H1 (cell line): ENCODE measurements around the gene RFT1. TPM values are rescaled to one million over a fixed set of nuclear protein-coding genes. Genes with fewer than 3 reads are reported as not detected.

ENCODE experiments used
- CTCF ChIA-PET: fragments of 300-600 bp; sonication (Branson Sonifier 250); formaldehyde crosslinking; loops from one replicate; lab custom pipeline; 2021; ENCODE audit not compliant: partially characterized antibody; lab: Charles Lee
- POLR2A ChIA-PET: fragments of 300-600 bp; sonication (Branson Sonifier 250); formaldehyde crosslinking; loops from one replicate; lab custom pipeline; 2021; ENCODE audit warnings: inconsistent platforms; ENCODE audit not compliant: partially characterized antibody; lab: Charles Lee
- DNase-seq, 2 experiments: peaks; one replicate each; pipeline versions ENCODE4 v3.0.0 to v3.0.0-alpha.2; 2010 to 2022; ENCODE audit warnings: low spot score in 2 of 2, low read depth in 1 of 2, mixed read lengths in 1 of 2
- FAIRE-seq: peaks from 2 replicates; lab custom pipeline; 2011; peaks lifted over from hg19 to GRCh38; lab: Jason Lieb, UNC
- H2AFZ ChIP-seq: 2 replicates; pipeline ENCODE4 v1.8.1; 2012; ENCODE audit warnings: low read length, inconsistent platforms
- H2AK5ac ChIP-seq: 2 replicates; pipeline ENCODE4 v1.6.1; 2013; ENCODE audit warnings: low read depth, low read length
- H2BK120ac ChIP-seq: replicated peaks from 2 replicates; pipeline ENCODE3; 2013; ENCODE audit warnings: low read depth, low read length, inconsistent platforms
- H2BK12ac ChIP-seq: 2 replicates; pipeline ENCODE4 v1.6.1; 2013; ENCODE audit warnings: low read depth, low read length
- H2BK15ac ChIP-seq: 2 replicates; pipeline ENCODE4 v1.6.1; 2013; ENCODE audit warnings: low read length
- H2BK20ac ChIP-seq: 2 replicates; pipeline ENCODE4 v1.6.1; 2013; ENCODE audit warnings: low read length
- H2BK5ac ChIP-seq: 2 replicates; pipeline ENCODE4 v1.6.1; 2013; ENCODE audit warnings: low read depth, low read length
- H3K14ac ChIP-seq: 2 replicates; pipeline ENCODE4 v1.6.1; 2013; ENCODE audit warnings: inconsistent platforms; ENCODE audit not compliant: insufficient read length
- H3K18ac ChIP-seq: 2 replicates; pipeline ENCODE4 v1.6.1; 2013; ENCODE audit warnings: low read length; ENCODE audit errors: extremely low read depth
- H3K23ac ChIP-seq: 2 replicates; pipeline ENCODE4 v1.6.1; 2013; ENCODE audit warnings: inconsistent platforms; ENCODE audit not compliant: insufficient read length
- H3K23me2 ChIP-seq: 2 replicates; pipeline ENCODE4 v1.6.1; 2013; ENCODE audit warnings: low read depth, low read length
- H3K27ac ChIP-seq: 2 replicates; pipeline ENCODE4 v1.6.1; 2011; ENCODE audit warnings: low read depth, low read length, inconsistent platforms
- H3K27me3 ChIP-seq, 4 experiments: replicated peaks in 1 of 4; 1 replicate in 1 of 4; 2 replicates in 3 of 4; pipeline versions ENCODE4 v1.6.1 to v1.8.1; 2011 to 2013; ENCODE audit warnings: low read length in 3 of 4, mild to moderate bottlenecking in 3 of 4, inconsistent platforms in 2 of 4, mixed read lengths in 2 of 4, moderate library complexity in 1 of 4; ENCODE audit not compliant: control insufficient read depth in 3 of 4, insufficient read depth in 3 of 4; ENCODE audit errors: extremely low read depth in 1 of 4
- H3K36me3 ChIP-seq, 4 experiments: 2 replicates each; pipeline versions ENCODE4 v1.6.1 to v1.8.1; 2011 to 2013; ENCODE audit warnings: mild to moderate bottlenecking in 4 of 4, low read length in 3 of 4, moderate library complexity in 2 of 4, control low read depth in 1 of 4, inconsistent platforms in 1 of 4; ENCODE audit not compliant: insufficient read depth in 4 of 4, control insufficient read depth in 2 of 4
- H3K4ac ChIP-seq: replicated peaks from 2 replicates; pipeline ENCODE3; 2013; ENCODE audit warnings: low read length, low read depth, mixed read lengths, inconsistent platforms; ENCODE audit not compliant: insufficient read length
- H3K4me1 ChIP-seq, 4 experiments: replicated peaks in 1 of 4; 1 replicate in 1 of 4; 2 replicates in 3 of 4; pipeline versions ENCODE4 v1.6.1 to v1.8.1; 2011 to 2013; ENCODE audit warnings: low read length in 3 of 4, inconsistent platforms in 2 of 4, mixed read lengths in 1 of 4; ENCODE audit not compliant: insufficient read depth in 4 of 4, control insufficient read depth in 3 of 4
- H3K4me2 ChIP-seq, 2 experiments: 2 replicates each; pipeline versions ENCODE4 v1.6.1 to v1.8.1; 2011 to 2013; ENCODE audit warnings: low read depth in 2 of 2, low read length in 2 of 2, control low read depth in 1 of 2, inconsistent platforms in 1 of 2, mild to moderate bottlenecking in 1 of 2; ENCODE audit not compliant: insufficient read depth in 1 of 2
- H3K4me3 ChIP-seq, 4 experiments: fragments of 200-600, 300-600 bp in 1 of 4; sonication (generic), shearing (Covaris generic), sonication (Bioruptor Twin) in 1 of 4; 2 replicates each; pipeline versions ENCODE4 v1.5.1 to v1.8.1; 2011 to 2016; ENCODE audit warnings: low read length in 4 of 4, low read depth in 3 of 4, control low read depth in 2 of 4, inconsistent platforms in 2 of 4, mild to moderate bottlenecking in 2 of 4, mixed read lengths in 1 of 4, moderate library complexity in 1 of 4; ENCODE audit not compliant: insufficient read depth in 2 of 4; ENCODE audit errors: extremely low read depth in 1 of 4
- H3K56ac ChIP-seq: replicated peaks from 2 replicates; pipeline ENCODE3; 2013; ENCODE audit warnings: low read depth, mild to moderate bottlenecking, mixed read lengths, low read length, inconsistent platforms; ENCODE audit not compliant: insufficient read length
- H3K79me1 ChIP-seq: 2 replicates; pipeline ENCODE4 v1.6.1; 2013; ENCODE audit warnings: low read depth, low read length, control low read depth
- H3K79me2 ChIP-seq, 2 experiments: 2 replicates each; pipeline versions ENCODE4 v1.6.1 to v1.8.1; 2012 to 2013; ENCODE audit warnings: low read length in 2 of 2, mild to moderate bottlenecking in 2 of 2, inconsistent platforms in 1 of 2; ENCODE audit not compliant: insufficient read depth in 2 of 2, control insufficient read depth in 1 of 2
- H3K9ac ChIP-seq, 4 experiments: replicated peaks in 1 of 4; 1 replicate in 1 of 4; 2 replicates in 3 of 4; pipeline versions ENCODE4 v1.6.1 to v1.8.1; 2011 to 2013; ENCODE audit warnings: low read depth in 3 of 4, low read length in 3 of 4, control low read depth in 2 of 4, mild to moderate bottlenecking in 2 of 4, moderate library complexity in 2 of 4, inconsistent platforms in 1 of 4; ENCODE audit errors: extremely low read depth in 1 of 4
- H3K9me3 ChIP-seq, 2 experiments: 2 replicates each; pipeline versions ENCODE4 v1.6.1 to v1.8.1; 2012 to 2013; ENCODE audit warnings: mild to moderate bottlenecking in 2 of 2, moderate library complexity in 2 of 2, control low read depth in 1 of 2, inconsistent platforms in 1 of 2, low read depth in 1 of 2, low read length in 1 of 2, mixed read lengths in 1 of 2; ENCODE audit not compliant: insufficient read depth in 2 of 2
- H4K20me1 ChIP-seq, 2 experiments: replicated peaks in 1 of 2; 2 replicates each; pipeline versions ENCODE3 to v1.8.1; 2011 to 2013; ENCODE audit warnings: inconsistent platforms in 2 of 2, low read length in 2 of 2, mild to moderate bottlenecking in 1 of 2; ENCODE audit not compliant: insufficient read depth in 2 of 2, control insufficient read depth in 1 of 2
- H4K5ac ChIP-seq: 2 replicates; pipeline ENCODE4 v1.6.1; 2013; ENCODE audit warnings: low read length, low read depth, mixed read lengths, inconsistent platforms; ENCODE audit not compliant: insufficient read length
- H4K8ac ChIP-seq: 2 replicates; pipeline ENCODE4 v1.8.0; 2013; ENCODE audit warnings: mild to moderate bottlenecking, moderate library complexity, low read length, inconsistent platforms; ENCODE audit not compliant: insufficient read depth; ENCODE audit errors: extremely low read depth
- H4K91ac ChIP-seq: replicated peaks from 2 replicates; pipeline ENCODE3; 2013; ENCODE audit warnings: low read length, mixed read lengths, inconsistent platforms; ENCODE audit not compliant: insufficient read length
- KDM4A ChIP-seq: IDR thresholded peaks from one replicate; pipeline ENCODE4 v1.7.1; 2012; ENCODE audit warnings: low read depth, mild to moderate bottlenecking, moderate library complexity, low read length, inconsistent platforms; ENCODE audit not compliant: severe bottlenecking
- RAD21 ChIP-seq, 2 experiments: IDR thresholded peaks in 1 of 2; conservative IDR thresholded peaks in 1 of 2; 2 replicates each; pipeline ENCODE4 v1.6.1; 2011; ENCODE audit warnings: low read depth in 2 of 2, low read length in 2 of 2, improper control_type of control experiment in 1 of 2, inconsistent platforms in 1 of 2, mild to moderate bottlenecking in 1 of 2, moderate library complexity in 1 of 2
- SP1 ChIP-seq: IDR thresholded peaks from 2 replicates; pipeline ENCODE4 v1.6.1; 2011; ENCODE audit warnings: low read depth, low read length
- WGBS, 2 experiments: shearing (Covaris generic) in 1 of 2; methylation state at CpG; one replicate each; pipeline versions ENCODE4 v1.1.6 to v1.1.7; 2013 to 2015; ENCODE audit warnings: low lambda C conversion rate in 2 of 2, mixed read lengths in 2 of 2, inconsistent platforms in 1 of 2, low coverage in 1 of 2, missing lambda C conversion rate in 1 of 2; ENCODE audit not compliant: insufficient replicate concordance in 2 of 2, insufficient coverage in 1 of 2, insufficient read length in 1 of 2; ENCODE audit errors: extremely low coverage in 1 of 2, missing lambda C conversion rate in 1 of 2; 5-methylcytosine and 5-hydroxymethylcytosine counted together
- polyA plus RNA-seq, 7 experiments: library from polyadenylated mRNA; depleted of rRNA in 3 of 7; stranded (reverse) in 5 of 7; unstranded in 2 of 7; fragments of >200 nt in 5 of 7; fragments of 200-250 nt in 2 of 7; gene quantifications; 1 replicate in 5 of 7; 2 replicates in 1 of 7; 4 replicates in 1 of 7; pipeline versions ENCODE4 v1.2.1 to v1.2.3, GENCODE V29; 2011 to 2013; ENCODE audit warnings: missing spikeins in 2 of 7, mixed read lengths in 2 of 7
- total RNA-seq: library from RNA; stranded (reverse); fragmentation: NEBNext Ultra II Directional; extraction: Animal tissue kit (Norgen Biotek cat#: 25700); gene quantifications from 2 replicates; pipeline ENCODE4 v1.2.1, GENCODE V29; 2021
- TF ChIP-seq, protein P1 (sequence below), 3 experiments: IDR thresholded peaks; 1 replicate in 2 of 3; 2 replicates in 1 of 3; pipeline versions ENCODE4 v1.5.1 to v1.6.1; 2011; ENCODE audit warnings: low read length in 3 of 3, mild to moderate bottlenecking in 3 of 3, inconsistent platforms in 2 of 3, low read depth in 1 of 3, moderate library complexity in 1 of 3; ENCODE audit not compliant: insufficient read depth in 1 of 3; ENCODE audit errors: control extremely low read depth in 1 of 3

RFT1 gene
- total and polyA plus RNA-seq, 2 of the 8 experiments (the other 6 are each of a cell fraction or from before 2014, with no cell fraction given): 27.7 to 42.4 TPM

DNA sequence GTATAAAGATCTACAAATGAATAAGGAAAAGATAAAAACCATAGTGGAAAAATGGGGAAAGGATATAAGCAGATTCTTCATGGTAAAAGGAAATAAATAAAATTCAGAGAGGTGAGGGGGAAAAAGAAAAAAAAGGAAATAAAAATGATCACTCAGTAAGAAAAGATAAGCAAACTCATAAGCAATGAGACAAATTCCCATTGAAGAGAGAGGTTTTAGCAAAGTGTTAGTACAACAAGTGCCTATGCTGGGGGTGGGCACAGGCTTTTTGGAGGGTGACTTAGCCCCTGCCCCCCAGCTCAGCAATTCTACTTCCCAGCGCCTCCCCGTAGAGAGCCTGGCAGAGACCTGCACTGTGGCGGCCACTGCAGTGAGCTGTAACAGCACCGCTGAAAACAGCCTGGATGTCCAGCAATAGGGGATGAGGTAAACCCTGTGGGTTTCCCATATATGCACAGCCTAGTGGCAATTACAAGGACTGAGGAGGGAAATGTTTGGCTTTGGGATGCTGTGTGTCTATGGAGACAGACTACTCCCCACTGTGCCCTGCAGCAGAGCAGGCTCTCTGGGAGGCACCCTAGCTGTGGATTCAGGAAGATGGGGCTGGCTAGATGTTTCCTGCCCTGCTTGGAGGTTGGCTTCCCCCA is 60.7 kb downstream of the RFT1 start:
- no peak overlapping the region for H2AK5ac ChIP-seq

More for the DNA sequence above, 60.7 kb downstream of the RFT1 start:
- POLR2A ChIA-PET: interaction anchor here (4.4 kb wide), 1 partner anchor 13 kb away, joined by 25 read pairs; no protein-coding TSS in a partner anchor
- FAIRE-seq: peak; percentile 50
- H2BK5ac ChIP-seq: no peak overlapping the region
- H3K36me3 ChIP-seq: no peaks in the 10 kb centered on the region
- no peaks in the 10 kb centered on the region for H3K79me2 ChIP-seq
- no peak overlapping the region for H3K23ac ChIP-seq
- no peak overlapping the region for H3K4me2 ChIP-seq
- no peak for DNase-seq
- no peak overlapping the region for H4K5ac ChIP-seq
- H3K27ac ChIP-seq: no peak overlapping the region
- H2BK20ac ChIP-seq: no peak overlapping the region
- 79% methylated on average over 4 of the region's 4 CpGs; no CpG with 5 or more reads in 1 of the 2 experiments for WGBS, 2 experiments
- H3K14ac ChIP-seq: no peak overlapping the region
- H3K79me1 ChIP-seq: no peaks in the 10 kb centered on the region
- no peaks in the 10 kb centered on the region for H4K20me1 ChIP-seq
- no peak overlapping the region for H2BK120ac ChIP-seq
- no peak overlapping the region for H3K4me3 ChIP-seq
- H3K9ac ChIP-seq: no peak overlapping the region
- no peak overlapping the region for H2AFZ ChIP-seq
- TF ChIP-seq, protein P1, sequence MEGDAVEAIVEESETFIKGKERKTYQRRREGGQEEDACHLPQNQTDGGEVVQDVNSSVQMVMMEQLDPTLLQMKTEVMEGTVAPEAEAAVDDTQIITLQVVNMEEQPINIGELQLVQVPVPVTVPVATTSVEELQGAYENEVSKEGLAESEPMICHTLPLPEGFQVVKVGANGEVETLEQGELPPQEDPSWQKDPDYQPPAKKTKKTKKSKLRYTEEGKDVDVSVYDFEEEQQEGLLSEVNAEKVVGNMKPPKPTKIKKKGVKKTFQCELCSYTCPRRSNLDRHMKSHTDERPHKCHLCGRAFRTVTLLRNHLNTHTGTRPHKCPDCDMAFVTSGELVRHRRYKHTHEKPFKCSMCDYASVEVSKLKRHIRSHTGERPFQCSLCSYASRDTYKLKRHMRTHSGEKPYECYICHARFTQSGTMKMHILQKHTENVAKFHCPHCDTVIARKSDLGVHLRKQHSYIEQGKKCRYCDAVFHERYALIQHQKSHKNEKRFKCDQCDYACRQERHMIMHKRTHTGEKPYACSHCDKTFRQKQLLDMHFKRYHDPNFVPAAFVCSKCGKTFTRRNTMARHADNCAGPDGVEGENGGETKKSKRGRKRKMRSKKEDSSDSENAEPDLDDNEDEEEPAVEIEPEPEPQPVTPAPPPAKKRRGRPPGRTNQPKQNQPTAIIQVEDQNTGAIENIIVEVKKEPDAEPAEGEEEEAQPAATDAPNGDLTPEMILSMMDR (IDR thresholded peaks at IDR 0.05; ENCODE audit: control extremely low read depth in 1 of 3, insufficient read depth in 1 of 3, low read depth in 1 of 3, low read length in 3 of 3): peak in 1 of 3 experiments; percentile 7; a peak in 1 of 4 replicates
- peak in 1 of 2 experiments; percentile 10; a peak in 1 of 4 replicates for TF ChIP-seq RAD21 (IDR thresholded peaks at IDR 0.05 in 1 of 2, conservative IDR thresholded peaks at IDR 0.05 in 1 of 2; ENCODE audit: low read depth in 2 of 2, low read length in 2 of 2)
- no peak for TF ChIP-seq KDM4A
- no peak for TF ChIP-seq SP1
- H3K23me2 ChIP-seq: peaks cover 6% of the 10 kb centered on the region; the same call in 1 of the 2 replicates
- H4K8ac ChIP-seq: no peak overlapping the region
- no peak overlapping the region for H2BK12ac ChIP-seq
- H2BK15ac ChIP-seq: 0 out of 2 replicates have a peak overlapping the region, but pooled peaks have one; percentile 61
- peaks cover 0 to 15% (median 9%) of the 10 kb centered on the region in 4 experiments; a peak in 6 of 7 replicates for H3K4me1 ChIP-seq
- no peak overlapping the region for H4K91ac ChIP-seq
- peaks cover 0 to 2% (median 0%) of the 10 kb centered on the region in 4 experiments; a peak in 3 of 7 replicates for H3K27me3 ChIP-seq
- CTCF ChIA-PET: interaction anchor here (0.6 to 5.6 kb wide), 13 partner anchors 8 to 243 kb away, joined by 3 to 20 read pairs (median 3); no protein-coding TSS in a partner anchor
- no peak overlapping the region for H3K56ac ChIP-seq
- no peak overlapping the region; the same call in 1 of the 2 replicates for H3K18ac ChIP-seq
- no peaks in the 10 kb centered on the region for H3K9me3 ChIP-seq
- no peak overlapping the region for H3K4ac ChIP-seq
